Brain pericyte (primary cell): ENCODE data around the gene NEMP2.
"Not testable (repeated sequence)": the region's sequence is repeated elsewhere in the genome, so short reads cannot be mapped to it uniquely, and the experiment has no call there.

Source experiments
- DNase-seq: peaks from one replicate; pipeline ENCODE4 v3.0.0-alpha.2; 2012; ENCODE audit warnings: low read depth, low spot score

Gene NEMP2

DNA sequence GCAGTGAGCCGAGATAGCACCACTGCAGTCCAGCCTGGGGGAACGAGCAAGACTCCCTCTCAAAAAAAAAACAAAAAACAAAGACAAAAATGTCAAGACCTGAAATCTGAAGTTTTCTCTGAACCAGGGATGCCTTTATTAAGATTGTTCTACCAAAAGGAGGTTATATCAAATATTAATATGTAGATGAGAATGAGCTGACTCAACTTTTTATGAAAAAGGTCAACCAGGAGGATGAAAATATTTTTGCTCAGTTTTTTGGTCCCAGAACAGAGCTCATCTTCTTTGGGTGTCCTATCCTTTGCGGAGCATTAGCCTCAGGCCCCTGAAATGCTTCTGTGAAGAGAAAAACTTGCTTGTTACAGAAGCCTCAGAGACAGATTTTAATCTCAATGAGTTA, 44.0 kb downstream of the NEMP2 start:
- DNase-seq, result no peak

DNA sequence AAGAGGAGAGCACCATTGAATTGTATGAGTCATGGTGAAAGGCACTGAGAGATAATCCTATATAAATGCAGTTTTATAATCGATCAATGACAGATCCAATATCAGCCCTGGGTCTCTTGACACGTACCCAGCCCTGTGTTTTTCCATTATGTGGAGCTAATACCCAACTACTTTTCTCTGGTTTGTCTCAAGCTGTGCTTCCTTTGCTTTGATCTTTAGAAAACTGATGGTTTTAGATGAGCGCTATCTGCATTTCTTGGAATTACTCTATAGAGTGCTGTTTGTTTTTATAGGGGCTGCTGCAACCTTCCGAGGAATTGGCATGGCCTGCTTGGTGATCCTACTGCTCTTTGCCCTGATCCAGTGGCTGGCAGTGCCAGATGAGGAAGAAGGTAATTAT, 45.0 kb downstream of the NEMP2 start:
- DNase-seq, result no peak

DNA sequence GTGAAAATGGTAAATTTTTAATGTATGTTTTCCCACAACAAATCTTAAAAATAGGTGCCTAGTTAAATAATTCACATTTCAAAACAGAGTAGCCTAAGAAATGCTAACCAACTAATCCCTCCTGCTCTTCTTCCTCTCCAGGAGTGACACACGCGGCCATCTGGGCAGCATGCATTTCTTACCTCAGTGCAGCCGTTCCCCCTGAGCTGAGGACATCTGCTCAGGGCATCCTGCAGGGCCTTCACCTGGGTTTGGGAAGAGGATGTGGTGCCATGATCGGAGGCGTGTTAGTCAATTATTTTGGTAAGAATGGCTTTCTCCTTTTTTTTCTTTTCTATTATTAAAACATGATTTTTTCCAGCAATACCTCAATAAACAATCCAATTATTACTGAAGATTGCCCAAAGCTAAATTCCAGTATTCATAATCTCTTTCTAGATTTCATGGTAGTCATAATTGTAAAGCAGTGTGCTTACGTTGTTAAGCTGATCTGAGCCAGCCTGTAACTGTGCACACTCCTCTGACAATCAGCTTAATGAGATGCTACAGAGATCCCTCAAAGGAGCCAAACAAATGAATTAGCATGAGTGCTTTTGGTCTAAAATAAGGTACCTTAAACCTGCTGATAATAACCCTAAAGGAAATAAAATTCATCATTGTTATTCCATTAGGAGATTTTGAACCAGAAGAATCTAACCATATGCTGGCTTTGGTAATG, 45.8 kb downstream of the NEMP2 start:
- DNase-seq, result no peak

DNA sequence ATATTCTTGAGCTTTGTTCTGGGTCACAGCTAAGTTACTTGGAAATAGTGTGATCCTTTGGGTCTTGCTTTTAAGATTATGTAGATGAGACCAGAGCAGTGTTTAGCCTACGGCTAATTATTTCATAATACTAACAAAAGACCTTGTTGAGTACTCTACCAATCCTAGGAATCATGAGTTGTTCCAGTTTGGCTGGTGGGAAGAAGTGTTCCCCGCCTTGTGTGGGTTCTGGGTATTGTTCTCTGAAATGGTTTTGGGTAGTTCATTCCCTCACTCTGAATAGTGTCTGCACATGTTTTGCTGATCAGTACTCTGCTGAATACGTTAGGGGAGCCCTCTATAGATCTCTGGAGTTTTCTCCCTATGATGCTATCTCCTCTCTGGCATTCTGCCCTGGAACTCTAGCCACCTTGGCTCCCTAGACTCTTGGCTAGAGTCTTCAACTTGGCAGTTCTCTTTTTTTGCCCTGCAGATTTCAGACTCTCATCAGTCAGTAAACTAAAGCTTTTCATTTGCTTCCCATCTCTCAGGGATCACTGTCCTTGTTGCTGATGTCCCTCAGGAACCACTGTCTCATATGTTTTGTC, 48.4 kb downstream of the NEMP2 start:
- DNase-seq, result no peak

- DNase-seq, result no peak
Measured at GRCh38 chr2:190482451-190482850, 52.1 kb downstream of the NEMP2 start.

DNA sequence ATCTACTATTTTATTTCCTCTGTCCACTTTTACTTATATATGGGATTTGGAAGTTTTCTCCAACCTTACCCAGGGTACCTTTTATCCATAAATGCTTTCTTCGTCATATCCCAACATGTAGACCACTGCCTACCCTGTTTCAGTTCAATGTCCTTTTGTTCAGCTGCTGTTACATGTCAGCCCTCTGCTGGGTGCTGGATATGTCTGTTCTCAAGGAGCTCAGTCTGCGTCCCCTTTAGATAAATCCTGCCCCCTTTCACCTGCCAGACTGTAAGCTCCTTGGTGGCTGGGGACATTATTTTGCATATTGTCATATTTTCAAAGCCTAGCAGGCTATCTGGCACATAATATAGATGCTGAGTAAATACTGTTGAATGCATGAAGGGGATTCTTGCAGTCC, 53.2 kb downstream of the NEMP2 start:
- DNase-seq, result no peak

- DNase-seq, result no peak
Measured at GRCh38 chr2:190478572-190479195, 55.8 kb downstream of the NEMP2 start.

DNA sequence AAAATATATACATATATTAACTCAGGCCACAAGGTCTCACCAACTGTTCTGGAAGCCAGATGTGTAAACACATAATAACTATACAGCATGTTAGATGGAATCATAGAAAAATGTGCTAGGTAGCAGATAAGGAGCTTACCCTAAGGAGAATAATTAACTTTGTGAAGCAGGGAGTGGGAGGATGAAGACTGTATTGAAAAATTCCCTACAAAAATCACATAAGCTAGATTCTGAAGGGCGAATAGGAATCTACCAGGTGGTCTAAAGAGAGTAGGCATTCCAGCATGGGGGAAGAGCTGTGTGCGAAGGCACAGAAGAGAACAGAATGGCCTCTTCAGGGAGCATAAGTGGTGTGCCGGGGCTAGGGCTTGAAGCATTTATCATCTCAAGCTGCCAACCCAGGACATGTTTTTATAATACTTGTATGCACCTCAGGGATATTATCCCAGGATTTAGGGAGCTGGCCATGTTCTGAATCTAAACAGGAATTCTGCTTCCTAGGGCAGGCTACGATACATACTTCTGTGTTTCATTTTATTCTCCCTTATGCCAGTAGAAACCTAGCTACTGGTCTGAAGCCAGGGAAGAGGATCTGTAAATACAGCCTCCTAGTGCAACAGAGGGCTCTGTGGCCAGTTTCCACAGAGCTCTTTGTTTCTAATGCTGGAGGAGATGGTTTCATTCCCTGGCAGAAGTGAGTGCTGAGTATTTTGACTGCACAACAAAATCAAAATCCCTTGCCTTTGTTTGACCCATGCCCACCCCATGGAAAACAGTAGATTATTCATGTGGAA, 56.7 kb downstream of the NEMP2 start:
- no peak for DNase-seq

- no peak for DNase-seq
Measured at GRCh38 chr2:190470256-190470826, 64.2 kb downstream of the NEMP2 start.

GRCh38 chr2:190469771-190470170, 64.8 kb downstream of the NEMP2 start:
- DNase-seq, result no peak

DNA sequence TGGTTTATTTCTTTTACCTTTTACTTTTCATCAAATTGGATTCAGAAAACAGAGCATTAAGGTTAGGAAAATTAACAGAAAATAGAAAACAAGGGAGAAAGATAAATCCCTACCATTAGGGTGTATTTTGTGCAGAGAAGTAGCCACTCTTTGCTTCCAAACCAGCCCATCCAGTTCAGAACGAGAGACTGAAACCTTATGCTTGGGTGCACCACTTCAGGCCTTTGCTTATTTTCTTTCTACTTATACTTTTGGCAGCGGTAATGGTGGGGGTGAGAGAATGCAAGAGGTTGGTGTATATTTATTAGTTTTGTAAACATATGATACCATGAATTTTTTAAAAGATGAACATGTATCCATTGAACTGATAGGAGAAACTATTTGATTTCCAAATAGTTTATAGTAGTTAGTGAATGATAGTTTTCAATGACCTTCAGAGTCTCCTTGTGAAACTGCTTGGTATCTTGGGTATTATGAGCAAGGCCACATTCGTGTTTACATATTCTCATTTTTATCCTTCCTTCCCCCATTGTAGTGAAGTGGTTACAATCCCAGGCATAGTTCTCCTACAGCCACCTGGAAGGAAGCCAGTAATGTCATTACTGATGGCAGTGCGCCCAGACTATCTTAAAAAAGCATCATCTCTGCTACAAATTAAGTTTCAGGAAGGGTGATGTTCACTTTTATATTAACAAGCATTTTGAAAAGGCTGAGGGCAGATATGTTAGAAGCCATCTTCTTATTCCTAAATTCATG, 65.5 kb downstream of the NEMP2 start:
- peak; percentile 91 for DNase-seq

GRCh38 chr2:190468354-190468753, 66.2 kb downstream of the NEMP2 start:
- not testable (repeated sequence) for DNase-seq

- no peak for DNase-seq
Measured at GRCh38 chr2:190467575-190468083, 66.9 kb downstream of the NEMP2 start.

GRCh38 chr2:190466819-190467446, 67.6 kb downstream of the NEMP2 start:
- no peak for DNase-seq

DNA sequence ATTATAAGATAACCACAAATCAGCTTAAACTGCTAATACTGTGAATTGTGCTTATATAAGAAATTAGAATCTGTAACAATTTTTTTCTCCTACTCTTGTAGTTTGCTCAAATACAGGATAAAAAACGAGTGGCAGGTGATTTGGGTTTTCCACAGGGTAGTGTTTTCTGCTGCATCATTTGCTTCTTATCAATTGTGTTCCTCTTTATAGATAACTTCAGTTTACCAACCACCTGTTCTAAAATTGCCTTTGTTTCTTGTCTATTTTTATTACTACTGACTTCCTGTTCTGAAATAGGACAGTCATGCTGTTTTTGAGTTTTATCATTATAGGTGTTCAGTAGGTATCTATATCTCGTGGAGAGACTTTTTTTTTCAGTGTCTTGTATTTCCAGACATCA, 69.5 kb downstream of the NEMP2 start:
- no peak for DNase-seq

DNA sequence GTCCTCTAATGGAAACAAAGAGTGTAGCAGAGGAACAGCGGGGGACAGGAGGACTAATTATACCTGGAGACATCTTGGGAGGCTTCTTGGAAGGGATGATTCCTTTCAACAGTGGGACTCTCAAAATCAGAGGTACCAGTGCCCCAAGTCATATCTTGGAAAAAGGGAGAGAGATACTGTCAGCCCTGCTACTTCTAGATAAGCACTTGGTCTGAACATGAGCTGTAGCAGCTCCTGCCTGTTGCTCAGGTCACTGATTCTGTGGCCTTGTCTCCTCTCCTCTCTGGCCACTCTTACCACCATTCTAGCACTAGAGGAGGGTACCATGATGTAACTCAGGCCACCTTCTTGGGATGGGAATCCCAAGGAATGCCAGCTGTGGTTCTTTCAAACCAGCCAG, 71.9 kb downstream of the NEMP2 start:
- no peak for DNase-seq

- DNase-seq, result no peak
Measured at GRCh38 chr2:190462181-190462580, 72.3 kb downstream of the NEMP2 start.

- no peak for DNase-seq
Measured at GRCh38 chr2:190460487-190460886, 74.0 kb downstream of the NEMP2 start.

- DNase-seq, result no peak
Measured at GRCh38 chr2:190459881-190460280, 74.6 kb downstream of the NEMP2 start.

- DNase-seq, result no peak
Measured at GRCh38 chr2:190458352-190459107, 76.0 kb downstream of the NEMP2 start.
